H9 (cell line): ENCODE data around the gene HDAC2. TPM values are rescaled to one million over a fixed set of nuclear protein-coding genes. Genes with fewer than 3 reads are reported as not detected.

Experiments
- DNase-seq: peaks from one replicate; pipeline ENCODE4 v3.0.0-alpha.2; 2017
- H2AFZ ChIP-seq: one replicate; pipeline ENCODE4 v1.6.1; 2013; ENCODE audit warnings: mild to moderate bottlenecking, low read length, control low read depth, moderate library complexity
- H2AK5ac ChIP-seq: 2 replicates; pipeline ENCODE4 v1.6.1; 2013; ENCODE audit warnings: low read length, control low read depth, mixed read lengths; ENCODE audit not compliant: insufficient read length
- H2BK120ac ChIP-seq: one replicate; pipeline ENCODE4 v1.6.1; 2013; ENCODE audit warnings: low read depth, mild to moderate bottlenecking, low read length, control low read depth, inconsistent platforms; ENCODE audit not compliant: poor library complexity, severe bottlenecking
- H2BK12ac ChIP-seq: 2 replicates; pipeline ENCODE4 v1.6.1; 2013; ENCODE audit warnings: low read length, control low read depth, mixed read lengths, low read depth; ENCODE audit not compliant: insufficient read length
- H2BK15ac ChIP-seq: 2 replicates; pipeline ENCODE4 v1.6.1; 2013; ENCODE audit warnings: low read depth, low read length, control low read depth
- H2BK20ac ChIP-seq: one replicate; pipeline ENCODE4 v1.6.1; 2013; ENCODE audit warnings: low read depth, mild to moderate bottlenecking, low read length, control low read depth, inconsistent platforms; ENCODE audit not compliant: poor library complexity, severe bottlenecking
- H2BK5ac ChIP-seq: 2 replicates; pipeline ENCODE4 v1.6.1; 2013; ENCODE audit warnings: low read length, control low read depth, mixed read lengths; ENCODE audit not compliant: insufficient read length
- H3K14ac ChIP-seq: 2 replicates; pipeline ENCODE4 v1.6.1; 2013; ENCODE audit warnings: low read length, control low read depth; ENCODE audit not compliant: insufficient read depth
- H3K18ac ChIP-seq: 2 replicates; pipeline ENCODE4 v1.6.1; 2013; ENCODE audit warnings: low read depth, mild to moderate bottlenecking, mixed read lengths, low read length, control low read depth; ENCODE audit not compliant: insufficient read length
- H3K23ac ChIP-seq: 2 replicates; pipeline ENCODE4 v1.6.1; 2013; ENCODE audit warnings: low read length, control low read depth, mixed read lengths, low read depth; ENCODE audit not compliant: insufficient read length
- H3K23me2 ChIP-seq: 2 replicates; pipeline ENCODE4 v1.6.1; 2013; ENCODE audit warnings: low read depth, mild to moderate bottlenecking, mixed read lengths, low read length, control low read depth; ENCODE audit not compliant: insufficient read length, poor library complexity, severe bottlenecking
- H3K27ac ChIP-seq: 2 replicates; pipeline ENCODE4 v1.5.1; 2013; ENCODE audit warnings: low read length, control low read depth, mixed read lengths, low read depth; ENCODE audit not compliant: insufficient read length
- H3K27me3 ChIP-seq: 2 replicates; pipeline ENCODE4 v1.6.1; 2013; ENCODE audit warnings: low read length, control low read depth, inconsistent platforms; ENCODE audit not compliant: insufficient read depth
- H3K4ac ChIP-seq: 2 replicates; pipeline ENCODE4 v1.6.1; 2013; ENCODE audit warnings: low read depth, mild to moderate bottlenecking, control low read depth, inconsistent platforms, low read length, moderate library complexity
- H3K4me1 ChIP-seq: 2 replicates; pipeline ENCODE4 v1.6.1; 2013; ENCODE audit warnings: low read length, control low read depth, inconsistent platforms; ENCODE audit not compliant: insufficient read depth
- H3K4me2 ChIP-seq: 2 replicates; pipeline ENCODE4 v1.6.1; 2013; ENCODE audit warnings: low read length, control low read depth, mixed read lengths; ENCODE audit not compliant: insufficient read length, insufficient read depth
- H3K56ac ChIP-seq: 2 replicates; pipeline ENCODE4 v1.6.1; 2013; ENCODE audit warnings: low read depth, mild to moderate bottlenecking, mixed read lengths, low read length, control low read depth; ENCODE audit not compliant: insufficient read length
- H3K79me1 ChIP-seq: 2 replicates; pipeline ENCODE4 v1.6.1; 2013; ENCODE audit warnings: low read depth, mild to moderate bottlenecking, moderate library complexity, low read length, control low read depth, inconsistent platforms; ENCODE audit not compliant: insufficient read depth, poor library complexity, severe bottlenecking
- H3K79me2 ChIP-seq: 2 replicates; pipeline ENCODE4 v1.6.1; 2013; ENCODE audit warnings: low read length, control low read depth, inconsistent platforms; ENCODE audit not compliant: insufficient read depth
- H3K9ac ChIP-seq: 2 replicates; pipeline ENCODE4 v1.6.1; 2013; ENCODE audit warnings: low read length, control low read depth, mixed read lengths; ENCODE audit not compliant: insufficient read length; ENCODE audit errors: extremely low read depth
- H3K9me3 ChIP-seq: one replicate; pipeline ENCODE4 v1.6.1; 2013; ENCODE audit warnings: low read depth, low read length, inconsistent platforms; ENCODE audit not compliant: control insufficient read depth
- H3T11ph ChIP-seq: one replicate; pipeline ENCODE4 v1.6.1; 2013; ENCODE audit warnings: mild to moderate bottlenecking, low read length, control low read depth, inconsistent platforms
- H4K20me1 ChIP-seq: one replicate; pipeline ENCODE4 v1.6.1; 2013; ENCODE audit not compliant: control insufficient read depth, insufficient read length, insufficient read depth
- H4K5ac ChIP-seq: 2 replicates; pipeline ENCODE4 v1.6.1; 2013; ENCODE audit warnings: low read depth, mild to moderate bottlenecking, mixed read lengths, low read length, control low read depth; ENCODE audit not compliant: insufficient read length
- H4K8ac ChIP-seq: replicated peaks from 2 replicates; pipeline ENCODE4 v1.6.1; 2013; ENCODE audit warnings: low read length, control low read depth, mixed read lengths, low read depth; ENCODE audit not compliant: insufficient read length
- H4K91ac ChIP-seq: 2 replicates; pipeline ENCODE4 v1.6.1; 2013; ENCODE audit warnings: low read depth, mild to moderate bottlenecking, moderate library complexity, mixed read lengths, low read length, control low read depth; ENCODE audit not compliant: insufficient read length
- H3K27ac Mint-ChIP-seq, 3 experiments: 2 replicates in 2 of 3; 3 replicates in 1 of 3; pipeline ENCODE4 v1.8.0; 2020 to 2021; ENCODE audit warnings: mixed read lengths in 3 of 3, mild to moderate bottlenecking in 1 of 3, moderate library complexity in 1 of 3
- H3K27me3 Mint-ChIP-seq: 2 replicates; pipeline ENCODE4 v1.8.0; 2021; ENCODE audit warnings: low read depth, mild to moderate bottlenecking, moderate library complexity, mixed read lengths
- H3K36me3 Mint-ChIP-seq, 3 experiments: 2 replicates in 2 of 3; 3 replicates in 1 of 3; pipeline ENCODE4 v1.8.0; 2020 to 2021; ENCODE audit warnings: low read depth in 3 of 3, mixed read lengths in 3 of 3; ENCODE audit not compliant: insufficient read depth in 1 of 3
- H3K4me1 Mint-ChIP-seq, 2 experiments: 2 replicates each; pipeline ENCODE4 v1.8.0; 2020; ENCODE audit warnings: mixed read lengths in 2 of 2
- H3K4me3 Mint-ChIP-seq, 2 experiments: 2 replicates in 1 of 2; 3 replicates in 1 of 2; pipeline ENCODE4 v1.8.0; 2020 to 2021; ENCODE audit warnings: mild to moderate bottlenecking in 2 of 2, mixed read lengths in 2 of 2, moderate library complexity in 1 of 2
- H3K9me3 Mint-ChIP-seq, 2 experiments: 2 replicates in 1 of 2; 3 replicates in 1 of 2; pipeline ENCODE4 v1.8.0; 2020; ENCODE audit warnings: mild to moderate bottlenecking in 2 of 2, mixed read lengths in 2 of 2, moderate library complexity in 1 of 2
- CTCF ChIP-seq: fragments of 200-600 bp; sonication (generic); conservative IDR thresholded peaks from 3 replicates; pipeline ENCODE4 v1.8.0; 2021; ENCODE audit warnings: antibody characterized with exemption, mild to moderate bottlenecking
- WGBS: extraction: QIAGEN DNeasy Blood & Tissue Kit; methylation state at CpG from one replicate; pipeline ENCODE4 v1.1.7; 2013; ENCODE audit warnings: missing lambda C conversion rate, low lambda C conversion rate, mixed read lengths; ENCODE audit not compliant: insufficient read length; ENCODE audit errors: extremely low coverage; 5-methylcytosine and 5-hydroxymethylcytosine counted together
- total RNA-seq: library from RNA; stranded (reverse); gene quantifications from 2 replicates; pipeline ENCODE4 v1.2.1, GENCODE V29; 2021

The HDAC2 gene
- total RNA-seq, 1 experiment from 2014 or later: 330 TPM

- Histone ChIP-seq H3K27ac (no peak overlapping the region), H3K4me2 (no peak overlapping the region), H4K8ac (no peak overlapping the region), H4K91ac (no peak overlapping the region), H3K9ac (no peak overlapping the region), H2BK20ac (no peak overlapping the region), H3K23me2 (no peaks in the 10 kb centered on the region), H2BK120ac (no peak overlapping the region), H2AK5ac (no peak overlapping the region), H4K5ac (no peak overlapping the region), H3K27me3 (no peaks in the 10 kb centered on the region), H3K4me1 (no peaks in the 10 kb centered on the region), H2AFZ (no peak overlapping the region), H3K9me3 (no peaks in the 10 kb centered on the region), H2BK12ac (no peak overlapping the region), H4K20me1 (no peaks in the 10 kb centered on the region), H3K4ac (no peak overlapping the region), H2BK15ac (no peak overlapping the region), H3K79me2 (peaks cover 3% of the 10 kb centered on the region; the same call in 1 of the 2 replicates), H3T11ph (no peak overlapping the region), H3K14ac (no peak overlapping the region), H3K79me1 (peaks cover 1% of the 10 kb centered on the region), H3K23ac (no peak overlapping the region), H2BK5ac (no peak overlapping the region), H3K56ac (no peak overlapping the region), H3K18ac (no peak overlapping the region)
- no peak for DNase-seq
- Mint-ChIP-seq H3K9me3 (no peaks in the 10 kb centered on the region), H3K27me3 (no peaks in the 10 kb centered on the region), H3K27ac (no peak overlapping the region; a peak in 2 of 7 replicates), H3K4me1 (no peaks in the 10 kb centered on the region), H3K4me3 (no peak overlapping the region), H3K36me3 (peaks cover 38 to 81% (median 79%) of the 10 kb centered on the region in 3 experiments; a peak in 6 of 7 replicates)
- TF ChIP-seq CTCF: no peak
- no CpG with 5 or more reads among the region's 8 CpGs for WGBS
Measured at GRCh38 chr6:113949499-113949898, 21.4 kb downstream of the HDAC2 start.
